ENCODE results near the gene CFAP119. TPM values are rescaled to one million over a fixed set of nuclear protein-coding genes. Genes with fewer than 3 reads are reported as not detected.

Gene CFAP119
- total RNA-seq, 1 experiment from 2014 or later = 2.4 TPM

GRCh38 chr16:30722916-30723315 is 38.9 kb downstream of the CFAP119 start:
- DNase-seq (ENCODE audit: low spot score) = no peak
- in situ Hi-C loops (cut with HindIII; ENCODE audit: low sequenced_read_pairs) = no loop called here

DNA sequence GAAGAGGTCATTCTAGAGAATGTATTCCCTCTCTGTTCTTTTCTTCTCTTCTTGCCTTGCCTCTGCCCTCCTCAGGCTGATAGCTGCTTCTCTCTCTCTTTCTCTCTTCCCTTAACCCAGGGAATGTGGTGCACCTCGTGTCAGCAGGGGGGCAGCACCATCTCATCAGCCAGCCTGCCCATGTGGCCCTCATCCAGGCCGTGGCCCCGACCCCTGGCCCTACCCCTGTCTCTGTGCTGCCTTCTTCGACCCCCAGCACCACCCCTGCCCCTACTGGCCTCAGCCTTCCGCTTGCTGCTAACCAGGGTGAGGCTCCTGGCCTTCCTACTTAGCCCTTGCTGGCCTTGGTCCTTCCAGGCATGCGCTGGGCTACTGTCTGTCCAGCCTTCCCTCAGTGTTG is 39.4 kb downstream of the CFAP119 start:
- DNase-seq (ENCODE audit: low spot score) = no peak

DNA sequence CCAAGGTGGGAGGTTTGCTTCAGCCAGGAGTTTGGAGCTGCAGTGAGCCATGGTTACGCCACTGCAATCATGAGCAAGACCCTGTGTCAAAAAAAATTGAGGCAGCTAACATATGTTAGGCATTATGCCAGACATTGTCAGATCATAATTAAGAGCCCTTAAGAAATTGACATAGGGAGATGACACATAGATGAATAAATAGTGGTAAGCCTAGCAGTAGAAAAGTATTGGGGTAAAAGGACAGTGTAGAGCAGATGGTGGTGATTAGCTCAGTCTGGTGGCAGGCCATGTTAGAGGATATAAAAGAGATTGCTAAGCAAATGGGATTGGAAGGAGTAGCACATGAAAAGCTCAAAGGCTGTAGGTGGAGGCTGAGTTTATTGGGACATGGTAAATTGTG is 40.3 kb downstream of the CFAP119 start:
- peak; percentile 23 for DNase-seq (ENCODE audit: low spot score)
- in situ Hi-C loops (cut with HindIII; ENCODE audit: low sequenced_read_pairs) = no loop called here

More for the DNA sequence above, 39.4 kb downstream of the CFAP119 start:
- in situ Hi-C loops (cut with HindIII; ENCODE audit: low sequenced_read_pairs) = no loop called here

DNA sequence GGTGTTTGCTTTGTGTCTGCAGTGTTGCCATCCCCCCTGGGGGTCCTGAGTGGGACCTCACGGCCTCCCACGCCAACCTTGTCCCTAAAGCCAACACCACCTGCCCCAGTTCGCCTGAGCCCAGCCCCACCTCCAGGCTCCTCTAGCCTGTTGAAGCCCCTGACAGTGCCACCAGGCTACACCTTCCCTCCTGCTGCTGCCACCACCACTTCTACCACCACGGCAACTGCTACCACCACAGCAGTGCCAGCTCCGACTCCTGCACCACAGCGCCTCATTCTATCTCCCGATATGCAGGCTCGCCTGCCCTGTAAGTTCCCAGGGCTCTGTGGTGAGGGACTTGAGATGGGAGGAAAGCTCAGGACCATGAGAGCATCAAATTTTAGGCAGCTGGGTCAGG is 40.7 kb downstream of the CFAP119 start:
- no peak for DNase-seq (ENCODE audit: low spot score)
- in situ Hi-C loops (cut with HindIII; ENCODE audit: low sequenced_read_pairs) = no loop called here

- in situ Hi-C loops (cut with HindIII; ENCODE audit: low sequenced_read_pairs) = no loop called here
- no peak for DNase-seq (ENCODE audit: low spot score)
Measured at GRCh38 chr16:30720694-30721093, 41.2 kb downstream of the CFAP119 start.

GRCh38 chr16:30720086-30720485 is 41.8 kb downstream of the CFAP119 start:
- in situ Hi-C loops (cut with HindIII; ENCODE audit: low sequenced_read_pairs) = no loop called here
- DNase-seq (ENCODE audit: low spot score) = no peak

GRCh38 chr16:30715750-30716445 is 46.0 kb downstream of the CFAP119 start:
- in situ Hi-C loops (cut with HindIII; ENCODE audit: low sequenced_read_pairs) = no loop called here
- no peak for DNase-seq (ENCODE audit: low spot score)

DNA sequence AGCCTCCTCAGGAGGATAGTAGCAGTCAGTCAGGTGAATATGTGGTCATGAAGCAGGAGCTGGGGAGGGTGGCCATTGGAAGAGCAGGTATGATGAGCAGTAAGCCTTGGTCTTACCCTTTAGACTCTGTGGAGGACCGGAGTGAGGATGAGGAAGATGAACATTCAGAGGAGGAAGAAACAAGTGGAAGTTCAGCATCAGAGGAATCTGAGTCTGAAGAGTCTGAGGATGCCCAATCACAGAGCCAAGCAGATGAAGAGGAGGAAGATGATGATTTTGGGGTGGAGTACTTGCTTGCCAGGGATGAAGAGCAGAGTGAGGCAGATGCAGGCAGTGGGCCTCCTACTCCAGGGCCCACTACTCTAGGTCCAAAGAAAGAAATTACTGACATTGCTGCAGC is 50.1 kb downstream of the CFAP119 start:
- DNase-seq (ENCODE audit: low spot score) = no peak
- in situ Hi-C loops (cut with HindIII; ENCODE audit: low sequenced_read_pairs) = no loop called here

DNA sequence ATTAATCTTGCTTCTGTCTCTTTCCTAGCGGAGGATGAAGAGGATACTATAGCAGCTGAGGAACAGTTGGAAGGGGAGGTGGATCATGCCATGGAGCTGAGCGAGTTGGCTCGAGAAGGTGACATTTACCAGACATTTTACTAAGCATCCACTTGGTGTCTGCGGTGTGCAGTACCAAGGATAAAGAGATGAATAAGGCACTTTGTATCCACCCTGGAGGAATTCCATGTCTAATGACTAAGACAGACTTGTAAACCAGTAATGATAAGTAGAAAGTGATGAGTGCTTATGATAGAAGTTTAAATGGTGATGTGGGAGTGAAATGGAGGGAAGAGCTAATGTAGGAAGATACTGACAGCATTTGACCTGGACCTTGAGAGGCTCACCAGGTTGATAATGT is 50.9 kb downstream of the CFAP119 start:
- no peak for DNase-seq (ENCODE audit: low spot score)

More for the DNA sequence above, 50.9 kb downstream of the CFAP119 start:
- in situ Hi-C loops (cut with HindIII; ENCODE audit: low sequenced_read_pairs) = no loop called here

Other genes with a start within 250 kb of the CFAP119 start
- gene ZNF768, start 235.5 kb downstream of the CFAP119 start, total RNA-seq (2014; rRNA removed; shearing (Covaris generic)) = 96.8 and 108 TPM in 2 replicates
- 0.12 TPM in 1 of 2 replicates, not detected in the other for gene ZNF747, start 227.2 kb downstream of the CFAP119 start, total RNA-seq (2014; rRNA removed; shearing (Covaris generic))
- 5.3 and 9.5 TPM in 2 replicates for gene ZNF764, start 203.7 kb downstream of the CFAP119 start, total RNA-seq (2014; rRNA removed; shearing (Covaris generic))
- 6.9 and 10.2 TPM in 2 replicates for gene ZNF688, start 190.3 kb downstream of the CFAP119 start, total RNA-seq (2014; rRNA removed; shearing (Covaris generic))
- gene ZNF785, start 176.4 kb downstream of the CFAP119 start, total RNA-seq (2014; rRNA removed; shearing (Covaris generic)) = not detected in 2 replicates
- 10.8 and 10.9 TPM in 2 replicates for gene ZNF689, start 151.7 kb downstream of the CFAP119 start, total RNA-seq (2014; rRNA removed; shearing (Covaris generic))
- gene PRR14, start 111.1 kb downstream of the CFAP119 start, total RNA-seq (2014; rRNA removed; shearing (Covaris generic)) = 2.4 and 5.4 TPM in 2 replicates
- gene FBRS, start 103.6 kb downstream of the CFAP119 start, total RNA-seq (2014; rRNA removed; shearing (Covaris generic)) = 20.3 and 24.1 TPM in 2 replicates
- 3.6 and 4.1 TPM in 2 replicates for gene SRCAP, start 62.9 kb downstream of the CFAP119 start, total RNA-seq (2014; rRNA removed; shearing (Covaris generic))
- 35.9 TPM in 2 replicates for gene PHKG2, start 13.6 kb downstream of the CFAP119 start, total RNA-seq (2014; rRNA removed; shearing (Covaris generic))
- gene RNF40, start 260 bp upstream of the CFAP119 start, total RNA-seq (2014; rRNA removed; shearing (Covaris generic)) = 136 and 189 TPM in 2 replicates
- 18.4 and 27.6 TPM in 2 replicates for gene ZNF629, start 25.1 kb upstream of the CFAP119 start, total RNA-seq (2014; rRNA removed; shearing (Covaris generic))
- gene BCL7C, start 132.0 kb upstream of the CFAP119 start, total RNA-seq (2014; rRNA removed; shearing (Covaris generic)) = 58.1 and 89.3 TPM in 2 replicates
- 2.1 and 2.4 TPM in 2 replicates for gene CTF1, start 134.6 kb upstream of the CFAP119 start, total RNA-seq (2014; rRNA removed; shearing (Covaris generic))
- gene FBXL19, start 161.5 kb upstream of the CFAP119 start, total RNA-seq (2014; rRNA removed; shearing (Covaris generic)) = 67.1 and 85.6 TPM in 2 replicates
- 57.6 and 62.8 TPM in 2 replicates for gene ORAI3, start 187.0 kb upstream of the CFAP119 start, total RNA-seq (2014; rRNA removed; shearing (Covaris generic))
- 0.51 and 1.1 TPM in 2 replicates for gene SETD1A, start 195.7 kb upstream of the CFAP119 start, total RNA-seq (2014; rRNA removed; shearing (Covaris generic))
- gene HSD3B7, start 223.1 kb upstream of the CFAP119 start, total RNA-seq (2014; rRNA removed; shearing (Covaris generic)) = 21.7 and 23.6 TPM in 2 replicates
- gene STX1B, start 248.6 kb upstream of the CFAP119 start, total RNA-seq (2014; rRNA removed; shearing (Covaris generic)) = 0.37 and 5.4 TPM in 2 replicates